GM21447 (cell line): ENCODE measurements around the gene LGR6.
"Not testable (repeated sequence)": the region's sequence is repeated elsewhere in the genome, so short reads cannot be mapped to it uniquely, and the experiment has no call there.

Experiments used
- ATAC-seq: cut with Tn5 transposase; IDR thresholded peaks from one replicate; pipeline ENCODE4 v1.9.1; 2021; ENCODE audit not compliant: unreplicated experiment

Gene LGR6

GRCh38 chr1:202261209-202261958, 67.8 kb downstream of the LGR6 start:
- ATAC-seq, result not testable (repeated sequence)

DNA sequence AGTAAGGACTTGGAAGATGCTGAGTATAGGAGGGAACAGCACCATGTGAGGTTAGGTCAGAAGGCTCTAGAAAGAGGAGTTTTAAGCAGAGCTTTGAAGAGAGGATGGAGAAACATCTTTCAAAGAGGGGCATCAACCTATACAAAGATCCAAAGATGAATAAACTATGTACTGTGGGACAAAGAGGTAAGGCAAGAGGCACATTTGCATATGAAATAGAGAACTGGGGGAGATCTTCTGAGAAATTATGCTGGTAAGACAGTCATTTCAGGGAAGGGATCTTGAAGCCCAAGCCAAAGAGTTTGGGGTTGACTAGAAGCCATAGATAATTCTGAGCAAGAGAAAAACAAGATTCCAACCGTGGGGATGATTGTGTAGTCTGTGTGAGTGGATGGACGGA, 70.0 kb downstream of the LGR6 start:
- no peak for ATAC-seq

GRCh38 chr1:202264300-202264699, 70.7 kb downstream of the LGR6 start:
- no peak for ATAC-seq

DNA sequence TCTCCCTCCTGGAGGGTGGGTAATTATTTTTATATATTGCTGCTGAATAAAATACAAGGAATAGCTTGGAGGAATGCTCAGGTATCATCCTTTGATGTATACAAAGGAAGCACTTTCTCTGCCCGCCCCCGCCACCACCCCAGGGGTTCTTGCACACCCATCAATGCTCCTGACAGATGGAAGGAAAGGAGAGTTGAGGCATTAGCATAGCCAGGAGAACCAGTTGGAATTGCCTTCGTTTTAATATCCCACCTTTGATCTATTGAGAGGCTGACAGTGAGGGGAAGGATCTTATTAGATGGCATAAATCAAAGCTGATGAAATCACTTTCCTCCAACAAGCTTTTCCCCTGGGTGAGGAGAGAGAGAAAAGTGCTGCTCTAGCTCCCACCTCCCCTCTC, 71.1 kb downstream of the LGR6 start:
- ATAC-seq, result no peak

- ATAC-seq, result no peak
Measured at GRCh38 chr1:202266061-202266765, 72.6 kb downstream of the LGR6 start.

DNA sequence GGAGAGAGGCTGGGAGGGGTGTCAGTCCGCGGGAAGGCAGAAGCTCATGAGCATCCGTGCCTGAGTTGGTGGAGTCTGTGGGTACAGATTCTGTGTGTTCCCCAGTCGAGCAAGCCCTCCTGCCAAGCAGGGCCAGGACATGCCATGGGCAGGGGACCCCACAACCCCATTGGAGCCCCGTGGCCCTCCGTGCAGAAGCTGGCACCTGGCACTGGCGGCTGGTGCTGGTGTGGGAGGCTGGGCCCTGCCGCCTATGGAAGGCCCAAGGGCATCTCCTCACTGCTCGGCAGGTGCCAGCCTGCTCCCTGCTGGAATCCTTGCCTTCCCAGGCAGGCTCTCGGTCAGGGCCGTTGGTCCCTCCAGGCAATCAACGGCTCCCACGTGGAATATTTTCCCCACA, 74.4 kb downstream of the LGR6 start:
- no peak for ATAC-seq

- no peak for ATAC-seq
Measured at GRCh38 chr1:202268817-202269216, 75.2 kb downstream of the LGR6 start.

DNA sequence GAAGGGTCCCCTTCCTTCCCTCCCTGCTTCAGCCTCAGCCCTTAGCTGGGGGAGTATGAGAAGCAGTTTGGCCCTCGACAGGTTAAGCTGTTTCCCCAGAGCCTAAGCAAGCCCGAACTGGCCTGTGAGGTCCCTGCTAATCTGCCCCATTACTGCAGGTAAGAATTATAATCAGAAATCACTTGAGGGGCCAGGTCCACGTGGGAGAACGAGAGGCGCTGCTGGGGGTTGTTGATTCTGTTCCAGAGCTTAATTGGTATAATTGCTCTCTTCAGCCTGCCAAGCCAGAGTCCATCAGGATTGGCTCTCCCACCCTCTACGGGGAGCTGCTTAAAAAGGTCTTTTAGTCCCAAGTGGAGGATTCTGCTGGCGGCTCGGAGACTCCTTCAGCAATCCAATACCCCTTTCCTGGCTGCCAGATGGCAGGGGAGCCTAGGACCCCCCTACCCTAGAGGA, 77.3 kb downstream of the LGR6 start:
- no peak for ATAC-seq

GRCh38 chr1:202272103-202272845, 78.7 kb downstream of the LGR6 start:
- ATAC-seq, result no peak

DNA sequence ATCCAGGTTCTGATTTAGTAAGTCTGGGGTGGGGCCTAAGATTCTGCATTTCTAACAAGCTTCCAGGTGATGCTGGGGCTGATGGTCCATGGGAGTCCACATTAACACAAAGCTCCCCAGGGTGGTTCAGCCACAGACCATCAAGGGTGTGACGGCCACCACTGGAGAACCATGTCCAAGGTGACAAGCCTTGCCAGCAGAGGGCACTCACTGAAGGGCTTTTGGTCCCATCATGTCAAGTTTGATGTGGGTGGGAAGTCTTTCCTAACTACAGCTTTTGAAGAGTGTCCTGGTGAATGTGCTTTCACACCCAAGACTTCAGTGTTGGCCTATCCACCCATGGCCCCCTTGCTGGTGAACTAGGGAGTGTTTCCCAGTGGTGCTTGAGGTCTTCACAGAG, 81.0 kb downstream of the LGR6 start:
- no peak for ATAC-seq

DNA sequence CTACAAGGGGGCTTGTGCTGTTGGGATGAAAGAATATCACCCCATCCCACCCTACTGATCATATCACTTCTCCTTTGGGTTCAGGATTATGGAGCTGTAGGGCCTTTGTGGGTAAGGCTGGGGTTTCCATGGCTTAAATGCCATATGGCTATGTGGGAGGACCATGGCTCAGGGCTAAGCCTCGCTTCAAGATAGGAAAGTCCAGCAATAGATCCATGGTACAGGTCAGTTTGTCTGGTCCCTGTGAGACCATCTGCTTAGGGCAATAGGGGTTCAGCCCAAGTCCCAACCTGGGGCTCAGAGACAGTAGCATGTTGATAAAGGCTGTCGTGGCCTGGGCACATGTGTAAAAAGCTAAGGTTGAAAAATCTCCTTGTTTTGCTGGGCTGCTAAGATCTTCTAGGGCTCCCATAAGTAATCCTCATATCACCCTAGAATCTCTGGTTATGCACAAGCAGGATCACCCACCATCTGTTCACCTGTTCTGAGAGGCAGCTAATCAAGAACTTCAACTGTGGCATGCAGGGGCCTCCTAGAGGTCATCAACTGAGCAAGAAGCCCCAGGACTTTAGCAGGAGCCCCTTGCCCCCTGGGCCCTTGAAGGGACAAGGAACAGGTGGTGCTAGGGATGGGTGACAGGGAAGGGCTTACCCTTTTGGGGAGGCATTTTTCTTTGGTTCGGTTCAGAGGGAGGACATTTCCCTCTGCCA, 81.6 kb downstream of the LGR6 start:
- no peak for ATAC-seq

DNA sequence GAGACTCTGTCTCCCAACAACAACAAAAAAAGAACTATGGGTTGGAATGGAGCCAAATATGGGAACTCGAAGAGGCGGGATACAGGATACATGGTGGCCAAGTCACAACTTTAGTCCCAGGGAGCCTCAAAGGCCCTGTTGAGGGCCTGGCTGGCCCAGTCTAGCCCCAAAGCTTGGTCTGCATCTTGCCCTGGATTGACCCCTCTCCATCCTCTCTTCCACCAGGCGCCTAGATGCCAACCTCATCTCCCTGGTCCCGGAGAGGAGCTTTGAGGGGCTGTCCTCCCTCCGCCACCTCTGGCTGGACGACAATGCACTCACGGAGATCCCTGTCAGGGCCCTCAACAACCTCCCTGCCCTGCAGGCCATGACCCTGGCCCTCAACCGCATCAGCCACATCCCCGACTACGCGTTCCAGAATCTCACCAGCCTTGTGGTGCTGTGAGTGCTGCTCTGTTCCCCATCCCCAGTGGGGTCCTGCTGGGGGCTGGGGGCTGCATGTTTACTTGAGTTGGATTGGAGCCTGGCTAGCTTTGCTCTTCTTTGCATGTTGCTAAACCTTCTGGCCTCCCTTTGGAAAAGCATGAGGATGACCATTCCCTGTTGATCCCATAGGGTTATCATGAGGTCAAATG, 82.6 kb downstream of the LGR6 start:
- ATAC-seq, result no peak

DNA sequence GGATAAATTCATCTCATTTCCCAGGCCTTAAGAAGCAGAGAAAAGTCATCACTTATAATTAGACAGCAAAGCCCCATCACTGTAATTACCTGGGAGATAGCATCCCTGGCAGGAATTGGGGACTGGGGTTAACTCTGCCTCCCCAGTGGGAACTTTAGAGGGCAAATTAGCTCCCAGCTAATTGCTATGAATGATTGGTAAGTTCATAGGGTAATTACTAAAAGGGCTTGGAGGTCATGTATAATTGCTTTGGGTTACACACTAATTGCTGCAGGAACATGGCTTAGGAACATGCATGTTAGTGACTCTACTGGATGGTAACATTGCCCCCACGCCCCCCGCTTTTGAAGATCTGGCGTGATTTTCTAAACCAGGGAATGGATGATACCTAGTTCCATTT, 83.3 kb downstream of the LGR6 start:
- ATAC-seq, result no peak

DNA sequence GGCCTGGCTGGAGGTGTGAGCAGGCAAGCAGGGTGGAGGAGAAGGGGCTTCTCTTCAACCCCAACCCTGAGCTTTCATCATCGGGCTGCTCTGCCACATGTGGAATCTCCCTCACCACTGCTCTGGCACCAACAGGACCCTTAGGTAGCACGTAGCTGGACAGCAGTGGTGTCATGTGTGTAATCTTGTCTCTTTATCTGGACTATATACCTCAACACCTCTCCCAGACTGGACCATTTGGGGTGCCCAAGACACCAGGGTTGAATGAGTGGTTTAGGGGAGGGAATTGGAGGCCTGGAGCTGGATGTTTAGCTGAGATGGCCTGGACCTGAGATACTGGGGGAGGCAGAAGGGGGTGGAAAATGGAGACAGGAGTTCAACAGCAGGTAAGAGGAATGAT, 85.2 kb downstream of the LGR6 start:
- no peak for ATAC-seq

DNA sequence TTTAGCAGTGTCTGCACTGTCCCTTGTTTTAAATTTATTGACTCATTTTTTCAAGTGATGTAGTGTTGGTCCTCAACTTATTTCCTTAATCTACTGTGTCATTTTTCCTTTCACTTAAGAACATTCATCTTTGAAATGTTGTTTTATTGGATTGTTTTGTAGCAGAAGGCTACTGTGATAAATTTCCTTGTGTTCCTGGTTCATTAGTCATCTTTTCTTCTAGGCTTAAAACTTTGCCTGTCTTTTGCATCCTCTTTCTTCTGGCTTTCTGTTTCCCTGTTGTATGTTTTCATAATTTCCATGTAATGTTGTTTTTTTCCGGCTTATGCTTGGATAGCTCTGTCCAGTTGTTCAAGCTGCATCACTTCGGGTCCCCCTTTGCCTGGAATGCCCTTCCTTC, 86.2 kb downstream of the LGR6 start:
- no peak for ATAC-seq

DNA sequence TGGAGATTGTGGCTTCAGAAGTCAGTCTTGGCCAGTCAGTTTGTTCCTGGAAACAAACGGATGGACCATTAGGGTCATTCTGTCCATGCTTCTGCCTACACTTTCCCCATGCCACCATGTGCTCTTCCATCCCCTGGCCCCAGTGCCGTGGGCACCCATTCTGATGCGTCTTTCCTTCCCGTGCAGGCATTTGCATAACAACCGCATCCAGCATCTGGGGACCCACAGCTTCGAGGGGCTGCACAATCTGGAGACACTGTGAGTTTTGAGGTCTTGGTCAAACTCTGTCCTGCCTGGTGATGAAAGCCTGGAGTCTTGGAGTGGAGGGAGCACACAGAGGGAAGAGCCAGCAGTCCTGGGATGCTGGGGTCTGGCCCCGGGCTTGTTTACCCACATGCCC, 87.0 kb downstream of the LGR6 start:
- no peak for ATAC-seq

DNA sequence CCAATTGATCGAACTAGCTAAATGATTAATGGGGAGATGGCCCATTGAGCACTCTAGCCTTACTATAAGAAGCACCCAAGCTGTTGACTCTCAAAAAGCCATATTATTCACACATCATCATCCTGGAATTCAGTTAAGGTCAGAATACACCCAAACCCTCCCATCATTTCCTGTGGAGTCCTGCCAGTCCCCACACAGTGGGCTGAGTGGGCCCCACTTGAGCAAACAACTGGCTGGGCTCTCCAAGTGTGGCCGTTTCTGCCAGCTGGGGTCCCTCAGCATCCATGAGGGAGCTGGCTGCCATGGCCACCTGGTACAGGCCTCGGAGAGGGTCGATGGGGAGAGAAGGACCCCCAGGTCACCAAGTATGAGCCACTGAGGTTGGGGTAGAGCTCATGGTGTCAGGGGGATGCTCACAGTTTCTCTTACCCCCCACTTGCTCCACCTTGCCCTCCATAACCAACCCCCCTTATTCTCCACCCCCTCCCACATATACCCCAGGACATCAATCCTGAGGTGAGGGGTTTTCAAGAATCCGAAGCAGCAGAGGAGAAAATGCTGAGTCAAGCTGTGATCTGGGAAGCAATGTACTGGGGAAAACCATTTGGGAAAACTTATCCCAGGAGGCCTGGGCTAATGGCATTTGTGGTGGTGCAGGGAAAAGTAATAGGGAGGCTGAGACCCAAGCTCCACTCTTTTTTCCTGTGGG, 87.9 kb downstream of the LGR6 start:
- no peak for ATAC-seq

- no peak for ATAC-seq
Measured at GRCh38 chr1:202282025-202282371, 88.4 kb downstream of the LGR6 start.

DNA sequence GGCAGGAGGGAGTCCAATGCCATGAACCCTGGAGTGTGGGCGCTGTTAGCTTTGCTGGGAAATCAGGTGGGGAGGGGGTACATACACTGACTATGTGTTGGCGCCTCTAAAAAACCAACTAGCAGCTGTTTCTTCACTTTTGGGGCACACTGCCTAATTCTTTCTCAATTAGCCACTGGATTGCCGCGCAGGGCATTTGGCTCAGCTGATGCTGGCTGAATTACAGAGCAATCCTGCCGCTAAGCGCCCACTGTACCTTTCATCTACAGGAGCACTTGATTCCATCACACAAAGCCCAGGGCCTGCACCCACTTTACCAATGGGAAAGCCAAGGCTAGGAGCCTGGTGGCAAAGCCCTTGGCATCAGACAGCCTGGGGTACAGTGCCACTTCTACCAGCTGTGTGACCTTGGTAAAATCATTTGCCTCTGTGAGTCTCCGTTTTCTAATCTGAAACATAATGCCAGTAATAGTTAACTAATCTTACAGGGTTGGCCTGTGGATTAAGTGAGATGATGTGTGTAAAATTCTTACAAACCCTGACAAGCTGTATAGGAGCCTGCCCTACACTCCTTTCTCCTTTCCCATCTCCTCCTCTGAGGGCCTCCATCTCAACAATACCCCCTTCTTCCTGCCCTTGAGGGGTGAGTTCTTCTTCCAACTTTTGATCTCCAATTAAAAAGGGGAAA, 89.1 kb downstream of the LGR6 start:
- ATAC-seq, result no peak

DNA sequence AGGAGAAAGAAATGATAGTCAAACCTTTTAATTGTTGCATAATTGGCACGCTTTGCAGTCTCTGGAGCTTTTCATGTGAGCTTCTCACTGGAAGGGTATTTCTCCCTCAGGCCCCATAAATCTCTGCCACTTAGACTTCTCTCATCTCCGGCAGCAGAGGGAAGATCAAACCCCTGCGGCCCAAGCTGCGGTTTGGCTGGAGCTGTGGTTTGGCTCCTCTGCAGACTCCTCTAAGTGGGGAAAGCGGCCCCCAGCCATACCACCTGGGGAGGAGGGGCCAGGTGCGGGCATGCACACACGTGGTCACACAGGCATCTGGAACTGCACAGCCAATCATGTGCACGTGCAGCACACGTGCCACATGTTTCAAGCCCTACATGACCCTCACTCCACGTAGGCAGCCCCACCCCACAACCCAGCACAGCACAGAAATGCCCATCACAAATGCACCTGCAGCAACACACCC, 89.8 kb downstream of the LGR6 start:
- no peak for ATAC-seq
